COR-L47 (cell line): ENCODE measurements around the gene GRM2.

Experiments used
- DNase-seq: peaks from one replicate; lab custom pipeline; 2025; lab: John Stamatoyannopoulos, UW

GRM2 gene

DNA sequence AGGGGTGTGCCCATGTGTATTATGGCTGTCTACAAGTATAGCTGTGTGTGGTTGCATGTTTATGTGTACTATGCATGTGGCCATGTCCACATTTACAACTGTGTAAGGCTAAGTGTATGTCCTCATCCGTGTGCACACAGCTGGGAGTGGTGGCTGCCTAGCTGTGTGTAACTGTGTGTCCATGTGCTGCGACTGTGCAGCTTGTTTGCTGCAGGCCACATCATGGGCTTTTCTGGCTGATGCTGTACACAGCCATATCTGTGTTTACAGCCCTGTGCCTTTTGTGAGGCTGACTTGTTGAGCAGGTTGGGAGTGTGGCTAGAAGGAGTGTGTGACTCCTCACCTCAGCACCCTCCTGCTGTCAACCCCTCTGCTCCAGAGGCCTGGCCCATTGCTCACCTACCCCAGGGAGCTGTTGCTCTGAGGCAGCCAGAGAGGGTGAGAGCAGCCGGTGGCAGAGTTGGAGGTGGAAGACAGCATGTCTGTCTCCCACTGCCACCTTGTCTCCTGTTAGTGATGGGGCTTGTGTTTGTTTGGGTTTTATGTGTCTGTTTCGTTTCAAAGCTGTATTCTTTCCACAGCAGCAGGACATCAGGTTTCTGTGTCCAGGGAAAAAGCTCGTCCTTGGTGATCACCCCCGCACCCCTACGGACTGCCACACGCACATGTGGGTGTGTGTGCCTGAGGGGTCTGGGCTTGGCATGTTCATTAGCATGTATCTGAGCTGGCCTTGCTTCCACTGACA is 1.4 kb upstream of the GRM2 start:
- DNase-seq: no peak

DNA sequence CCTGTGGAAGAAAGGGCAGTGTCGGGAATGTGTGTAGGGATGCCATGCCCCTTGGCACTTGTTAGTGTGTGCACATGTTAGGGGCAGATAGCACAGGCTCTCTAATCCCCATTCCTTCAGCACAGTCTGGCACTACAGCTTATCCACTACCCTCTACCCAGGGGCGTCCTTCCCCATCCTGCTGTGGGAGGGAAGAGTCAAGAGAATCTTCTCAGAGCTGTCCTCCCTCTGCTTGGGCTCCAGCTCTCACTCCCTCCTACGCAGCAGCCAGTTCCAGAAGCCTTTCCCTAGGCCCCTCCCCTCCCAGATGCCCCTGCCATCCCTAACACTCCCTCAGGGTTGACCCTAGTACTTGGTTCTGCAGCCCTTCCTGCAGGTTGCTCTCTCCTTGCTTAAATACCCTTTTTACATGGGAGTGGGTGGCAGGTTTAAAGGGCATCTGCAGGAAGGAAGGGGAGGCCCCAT is 815 bp upstream of the GRM2 start:
- no peak for DNase-seq

DNA sequence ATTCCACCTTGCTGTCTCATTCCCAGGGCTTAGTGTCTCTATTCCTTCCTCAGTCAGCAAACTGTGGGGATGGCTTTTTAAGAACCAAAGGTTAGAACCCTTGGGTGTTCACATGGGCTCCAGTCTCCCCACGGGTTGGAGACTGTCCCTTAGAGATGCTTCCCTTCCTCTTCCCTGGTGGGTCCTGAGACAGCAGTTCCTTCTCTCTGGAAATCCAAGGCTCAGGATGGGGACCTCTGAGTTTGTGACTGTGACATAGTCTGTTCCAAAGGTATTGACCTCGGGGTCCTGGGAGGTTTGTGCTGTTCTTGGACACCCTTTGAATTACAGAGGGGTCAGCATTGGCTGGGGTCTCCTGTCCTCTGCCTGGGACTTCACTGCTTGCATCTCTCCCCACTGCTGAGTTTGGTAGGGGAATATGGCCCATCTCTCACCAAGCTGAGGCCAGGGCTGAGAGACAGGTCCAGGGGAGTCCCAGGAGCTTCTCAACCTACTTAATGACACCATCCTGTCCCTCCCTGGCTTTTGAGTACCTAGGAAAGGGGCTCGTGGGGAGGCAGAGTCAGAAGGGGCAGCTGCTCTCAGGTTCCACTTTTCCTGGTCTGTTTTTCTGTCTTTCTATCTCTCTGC is 1.5 kb downstream of the GRM2 start:
- DNase-seq: no peak

DNA sequence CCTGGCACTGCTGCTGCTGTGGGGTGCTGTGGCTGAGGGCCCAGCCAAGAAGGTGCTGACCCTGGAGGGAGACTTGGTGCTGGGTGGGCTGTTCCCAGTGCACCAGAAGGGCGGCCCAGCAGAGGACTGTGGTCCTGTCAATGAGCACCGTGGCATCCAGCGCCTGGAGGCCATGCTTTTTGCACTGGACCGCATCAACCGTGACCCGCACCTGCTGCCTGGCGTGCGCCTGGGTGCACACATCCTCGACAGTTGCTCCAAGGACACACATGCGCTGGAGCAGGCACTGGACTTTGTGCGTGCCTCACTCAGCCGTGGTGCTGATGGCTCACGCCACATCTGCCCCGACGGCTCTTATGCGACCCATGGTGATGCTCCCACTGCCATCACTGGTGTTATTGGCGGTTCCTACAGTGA is 2.1 kb downstream of the GRM2 start:
- no peak for DNase-seq

DNA sequence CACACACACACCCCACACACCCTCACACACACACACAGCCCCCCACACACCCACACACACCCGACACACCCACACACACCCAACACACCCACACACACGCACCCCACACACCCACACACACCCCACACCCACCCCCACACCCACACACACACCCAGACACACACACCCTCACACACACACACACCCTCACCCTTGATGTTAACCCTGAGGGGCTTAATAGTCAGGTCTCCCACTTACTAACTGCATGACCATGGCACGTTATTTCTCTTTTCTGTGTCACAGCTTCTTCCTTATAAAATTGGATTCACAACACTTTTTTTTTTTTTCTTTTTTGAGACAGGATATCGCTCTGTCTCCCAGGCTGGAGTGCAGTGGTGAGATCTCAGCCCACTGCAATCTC is 2.8 kb downstream of the GRM2 start:
- no peak for DNase-seq

DNA sequence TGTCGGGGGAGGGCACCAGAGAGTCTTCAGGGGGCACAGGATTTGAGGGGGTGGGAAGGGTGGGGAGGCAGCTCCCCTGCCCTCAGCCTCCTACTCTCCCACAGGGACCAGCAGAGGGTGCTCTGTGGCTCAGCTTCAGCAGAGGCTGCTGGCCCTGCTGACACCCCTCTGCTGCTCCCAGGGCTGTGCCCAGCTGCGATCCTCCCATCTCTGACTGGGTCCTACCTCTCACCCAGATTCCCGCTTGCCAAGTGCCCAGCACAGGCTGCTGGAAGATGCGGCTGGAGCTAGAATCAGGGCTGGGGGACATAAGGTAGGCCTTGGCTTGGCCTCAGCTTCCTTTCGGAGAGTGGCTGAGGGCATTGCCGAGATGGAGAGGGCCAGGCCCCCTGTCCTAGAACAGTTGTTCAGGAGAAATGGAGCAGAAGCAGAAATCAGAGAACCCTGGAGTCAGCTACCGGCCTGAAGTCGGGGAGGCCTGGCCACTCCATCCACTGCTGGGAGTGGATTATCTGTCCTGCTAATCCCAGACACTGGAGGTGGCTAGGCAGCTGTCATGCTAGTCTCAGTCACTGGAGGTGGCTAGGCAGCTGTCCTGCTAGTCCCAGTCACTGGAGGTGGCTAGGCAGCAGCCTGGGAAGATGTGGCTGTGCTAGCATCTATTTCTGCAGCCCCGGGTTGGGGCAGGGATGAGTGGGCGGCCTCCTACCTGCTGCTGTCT is 3.9 kb downstream of the GRM2 start:
- no peak for DNase-seq

DNA sequence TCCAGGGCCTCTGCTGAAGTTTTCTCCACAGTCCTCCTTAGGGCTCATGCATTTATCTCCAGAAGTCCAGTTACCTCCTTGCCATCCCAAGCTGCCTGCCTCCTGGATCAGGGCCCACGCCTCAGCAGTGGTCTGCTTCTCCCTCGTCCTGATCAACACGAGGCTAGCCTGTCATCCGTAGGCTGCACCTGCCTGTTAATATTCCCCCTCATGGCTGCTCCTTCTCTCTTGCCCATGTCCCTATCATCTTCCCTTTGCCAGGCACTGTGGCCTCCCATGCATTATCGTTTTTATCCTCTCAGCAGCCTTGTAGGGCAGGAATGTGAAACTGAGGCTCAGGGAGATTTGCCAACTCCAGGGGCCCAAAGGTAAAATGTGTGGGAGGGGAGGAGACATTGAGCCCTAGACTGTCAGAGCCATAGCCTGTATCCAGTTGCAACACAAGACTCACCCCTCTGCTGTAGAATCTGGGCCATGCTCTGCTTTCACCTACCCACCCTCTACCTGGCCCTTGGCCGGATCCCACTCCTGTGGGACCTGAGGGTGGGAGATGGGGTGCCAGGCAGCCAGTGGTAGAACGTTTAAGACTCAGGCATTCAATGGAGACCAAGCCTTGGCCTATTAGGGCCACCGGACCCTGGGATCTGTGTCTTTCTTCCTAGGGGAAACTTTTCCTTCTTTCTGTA is 4.6 kb downstream of the GRM2 start:
- DNase-seq: no peak

DNA sequence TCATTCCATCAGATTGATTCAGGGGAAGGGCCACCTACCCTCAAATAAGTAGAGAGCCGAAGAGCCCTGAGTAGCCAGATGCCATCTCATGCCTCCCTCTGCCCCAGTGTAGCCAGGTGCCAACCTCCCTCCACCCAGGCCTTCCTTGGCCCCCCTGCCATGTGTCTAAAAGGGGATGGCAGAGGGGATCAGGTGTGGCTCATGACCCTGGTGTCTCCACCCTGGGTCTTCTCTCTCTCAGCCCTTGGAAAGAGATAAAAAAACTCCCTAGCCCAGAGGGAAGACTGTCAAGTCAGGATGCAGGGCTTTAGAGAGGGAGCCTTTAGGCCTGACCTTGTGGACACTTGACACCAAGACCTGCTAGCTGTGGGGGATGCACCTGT is 5.2 kb downstream of the GRM2 start:
- no peak for DNase-seq

DNA sequence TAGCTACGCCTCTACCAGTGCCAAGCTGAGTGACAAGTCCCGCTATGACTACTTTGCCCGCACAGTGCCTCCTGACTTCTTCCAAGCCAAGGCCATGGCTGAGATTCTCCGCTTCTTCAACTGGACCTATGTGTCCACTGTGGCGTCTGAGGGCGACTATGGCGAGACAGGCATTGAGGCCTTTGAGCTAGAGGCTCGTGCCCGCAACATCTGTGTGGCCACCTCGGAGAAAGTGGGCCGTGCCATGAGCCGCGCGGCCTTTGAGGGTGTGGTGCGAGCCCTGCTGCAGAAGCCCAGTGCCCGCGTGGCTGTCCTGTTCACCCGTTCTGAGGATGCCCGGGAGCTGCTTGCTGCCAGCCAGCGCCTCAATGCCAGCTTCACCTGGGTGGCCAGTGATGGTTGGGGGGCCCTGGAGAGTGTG is 5.7 kb downstream of the GRM2 start:
- DNase-seq: no peak

DNA sequence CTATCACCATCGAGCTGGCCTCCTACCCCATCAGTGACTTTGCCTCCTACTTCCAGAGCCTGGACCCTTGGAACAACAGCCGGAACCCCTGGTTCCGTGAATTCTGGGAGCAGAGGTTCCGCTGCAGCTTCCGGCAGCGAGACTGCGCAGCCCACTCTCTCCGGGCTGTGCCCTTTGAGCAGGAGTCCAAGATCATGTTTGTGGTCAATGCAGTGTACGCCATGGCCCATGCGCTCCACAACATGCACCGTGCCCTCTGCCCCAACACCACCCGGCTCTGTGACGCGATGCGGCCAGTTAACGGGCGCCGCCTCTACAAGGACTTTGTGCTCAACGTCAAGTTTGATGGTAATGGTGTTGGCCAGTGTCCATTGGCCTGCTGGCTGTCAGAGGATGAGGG is 6.1 kb downstream of the GRM2 start:
- no peak for DNase-seq

DNA sequence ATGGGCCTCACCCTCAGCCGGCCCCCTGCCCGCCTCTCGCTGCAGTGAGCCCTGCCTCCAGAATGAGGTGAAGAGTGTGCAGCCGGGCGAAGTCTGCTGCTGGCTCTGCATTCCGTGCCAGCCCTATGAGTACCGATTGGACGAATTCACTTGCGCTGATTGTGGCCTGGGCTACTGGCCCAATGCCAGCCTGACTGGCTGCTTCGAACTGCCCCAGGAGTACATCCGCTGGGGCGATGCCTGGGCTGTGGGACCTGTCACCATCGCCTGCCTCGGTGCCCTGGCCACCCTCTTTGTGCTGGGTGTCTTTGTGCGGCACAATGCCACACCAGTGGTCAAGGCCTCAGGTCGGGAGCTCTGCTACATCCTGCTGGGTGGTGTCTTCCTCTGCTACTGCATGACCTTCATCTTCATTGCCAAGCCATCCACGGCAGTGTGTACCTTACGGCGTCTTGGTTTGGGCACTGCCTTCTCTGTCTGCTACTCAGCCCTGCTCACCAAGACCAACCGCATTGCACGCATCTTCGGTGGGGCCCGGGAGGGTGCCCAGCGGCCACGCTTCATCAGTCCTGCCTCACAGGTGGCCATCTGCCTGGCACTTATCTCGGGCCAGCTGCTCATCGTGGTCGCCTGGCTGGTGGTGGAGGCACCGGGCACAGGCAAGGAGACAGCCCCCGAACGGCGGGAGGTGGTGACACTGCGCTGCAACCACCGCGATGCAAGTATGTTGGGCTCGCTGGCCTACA is 8.5 kb downstream of the GRM2 start:
- DNase-seq: no peak

DNA sequence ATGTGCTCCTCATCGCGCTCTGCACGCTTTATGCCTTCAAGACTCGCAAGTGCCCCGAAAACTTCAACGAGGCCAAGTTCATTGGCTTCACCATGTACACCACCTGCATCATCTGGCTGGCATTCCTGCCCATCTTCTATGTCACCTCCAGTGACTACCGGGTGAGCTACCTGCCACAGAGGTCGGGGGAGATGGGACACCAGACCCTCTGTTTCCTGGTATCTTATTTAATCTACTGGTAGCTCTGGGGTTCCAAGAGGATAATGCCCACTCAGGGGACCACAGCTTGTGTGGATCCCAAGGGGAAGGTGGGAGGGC is 9.1 kb downstream of the GRM2 start:
- no peak for DNase-seq

DNA sequence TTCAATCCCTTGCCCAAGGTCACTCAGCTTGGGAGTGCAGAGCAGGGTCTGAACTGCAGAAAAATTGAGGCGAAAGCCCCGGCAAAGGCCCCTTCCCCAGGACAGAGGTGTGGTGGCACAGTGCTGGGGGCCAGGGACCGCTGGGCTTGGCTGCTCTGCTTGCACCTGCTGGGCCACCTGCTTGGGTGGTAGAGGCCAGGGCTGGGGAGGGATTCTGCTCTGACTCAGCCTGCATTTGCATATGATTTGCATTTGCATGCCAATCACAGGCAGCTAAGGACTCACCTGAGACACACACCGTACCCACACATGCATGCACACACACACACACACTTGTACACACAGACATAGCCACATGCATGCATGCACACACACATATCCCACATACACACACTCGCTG is 9.9 kb downstream of the GRM2 start:
- DNase-seq: no peak

DNA sequence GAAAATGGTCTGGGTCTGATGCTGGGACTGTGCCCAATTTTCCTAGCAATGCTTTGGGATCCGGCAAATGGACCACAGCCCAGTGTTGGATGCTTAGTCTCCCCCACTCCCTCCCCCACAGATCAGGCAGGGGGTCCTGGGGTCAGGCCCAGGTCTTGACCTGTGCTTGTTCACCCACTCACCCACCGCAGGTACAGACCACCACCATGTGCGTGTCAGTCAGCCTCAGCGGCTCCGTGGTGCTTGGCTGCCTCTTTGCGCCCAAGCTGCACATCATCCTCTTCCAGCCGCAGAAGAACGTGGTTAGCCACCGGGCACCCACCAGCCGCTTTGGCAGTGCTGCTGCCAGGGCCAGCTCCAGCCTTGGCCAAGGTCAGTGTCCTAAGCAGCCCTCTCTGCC is 10.6 kb downstream of the GRM2 start:
- DNase-seq: no peak

DNA sequence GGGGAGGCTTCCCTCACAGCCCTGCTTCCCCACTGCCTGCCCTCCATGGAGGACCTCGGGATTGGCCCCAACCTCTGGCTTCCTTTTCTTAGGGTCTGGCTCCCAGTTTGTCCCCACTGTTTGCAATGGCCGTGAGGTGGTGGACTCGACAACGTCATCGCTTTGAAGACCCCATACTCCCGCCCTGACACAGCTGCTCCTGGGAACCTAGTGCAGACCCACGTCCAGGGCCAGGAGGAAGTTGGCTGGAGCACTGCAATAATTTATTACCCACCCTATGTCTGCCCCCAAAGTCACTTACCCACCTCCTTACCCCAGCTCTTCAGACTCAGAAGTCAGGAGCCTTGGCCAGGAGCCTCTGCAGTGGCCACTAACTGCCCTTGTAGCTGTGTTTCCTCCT is 11.1 kb downstream of the GRM2 start:
- no peak for DNase-seq

DNA sequence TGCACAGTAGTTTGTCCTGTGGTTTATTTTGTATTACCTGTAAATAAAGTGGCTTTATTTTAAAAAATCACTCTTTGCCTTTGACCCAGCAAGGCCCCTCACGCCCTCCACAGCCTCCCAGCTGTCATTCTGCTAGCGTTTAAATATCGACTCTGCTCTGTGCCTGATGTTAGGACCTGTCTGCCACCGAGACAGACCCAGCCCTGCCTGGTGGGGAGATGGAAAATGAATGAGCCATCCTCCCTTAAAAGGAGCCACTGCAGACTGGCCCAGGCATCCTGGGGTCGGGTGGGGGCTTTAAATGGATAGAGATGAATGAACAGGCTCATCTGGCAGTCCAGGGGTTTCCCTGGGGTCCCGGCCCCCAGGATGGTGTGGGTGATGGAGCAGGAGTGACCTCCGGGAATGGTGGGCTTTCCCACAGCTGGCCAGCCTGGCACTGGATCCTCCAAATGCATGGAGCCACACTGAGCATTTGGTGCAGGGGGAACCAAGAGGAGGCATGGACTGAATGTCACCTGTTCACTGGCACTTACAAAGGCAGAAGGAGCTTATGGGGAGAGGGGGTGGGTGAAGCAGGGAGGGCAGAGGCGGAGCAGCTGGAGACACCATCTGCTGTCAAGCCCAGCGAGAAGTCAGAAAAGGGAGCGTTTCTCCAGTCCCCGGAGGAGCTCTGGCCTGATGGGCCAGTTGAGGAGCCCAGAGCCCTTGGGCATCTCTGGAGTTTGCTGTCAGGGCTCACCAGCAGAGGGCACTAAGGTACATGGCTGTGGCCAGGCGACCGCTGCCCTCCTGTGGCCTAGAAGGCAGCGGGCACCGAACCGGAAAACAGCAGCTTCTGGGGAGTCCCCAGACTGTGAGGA is 11.9 kb downstream of the GRM2 start:
- DNase-seq: peak; percentile 63

DNA sequence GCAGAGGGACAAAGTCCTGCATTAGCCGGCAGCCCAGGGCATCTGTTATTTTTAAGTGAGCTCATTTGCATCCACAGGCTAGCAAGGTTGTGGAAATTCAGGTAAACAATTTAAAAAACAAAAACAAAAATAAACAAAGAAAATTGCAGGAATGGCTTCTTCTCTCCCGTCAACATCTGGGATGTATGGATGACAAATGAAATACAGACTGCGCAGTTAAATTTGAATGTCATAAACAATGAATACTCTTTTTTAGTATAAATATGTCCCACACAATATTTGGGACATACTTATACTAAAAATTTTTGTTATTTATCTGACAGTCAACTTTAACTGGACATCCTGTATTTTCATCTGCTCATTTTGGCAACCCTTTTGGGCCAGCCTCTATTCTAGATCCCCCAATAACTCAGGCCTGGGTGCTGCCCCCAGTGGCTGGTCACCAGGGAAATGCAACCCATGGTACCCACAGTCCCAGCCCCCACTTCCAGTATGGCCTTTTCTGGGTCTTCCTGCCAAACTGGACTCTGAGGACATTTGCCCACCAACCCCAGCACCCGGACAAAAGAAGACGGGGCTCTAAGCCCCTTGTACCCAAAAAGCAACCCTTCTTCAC is 12.7 kb downstream of the GRM2 start:
- no peak for DNase-seq

DNA sequence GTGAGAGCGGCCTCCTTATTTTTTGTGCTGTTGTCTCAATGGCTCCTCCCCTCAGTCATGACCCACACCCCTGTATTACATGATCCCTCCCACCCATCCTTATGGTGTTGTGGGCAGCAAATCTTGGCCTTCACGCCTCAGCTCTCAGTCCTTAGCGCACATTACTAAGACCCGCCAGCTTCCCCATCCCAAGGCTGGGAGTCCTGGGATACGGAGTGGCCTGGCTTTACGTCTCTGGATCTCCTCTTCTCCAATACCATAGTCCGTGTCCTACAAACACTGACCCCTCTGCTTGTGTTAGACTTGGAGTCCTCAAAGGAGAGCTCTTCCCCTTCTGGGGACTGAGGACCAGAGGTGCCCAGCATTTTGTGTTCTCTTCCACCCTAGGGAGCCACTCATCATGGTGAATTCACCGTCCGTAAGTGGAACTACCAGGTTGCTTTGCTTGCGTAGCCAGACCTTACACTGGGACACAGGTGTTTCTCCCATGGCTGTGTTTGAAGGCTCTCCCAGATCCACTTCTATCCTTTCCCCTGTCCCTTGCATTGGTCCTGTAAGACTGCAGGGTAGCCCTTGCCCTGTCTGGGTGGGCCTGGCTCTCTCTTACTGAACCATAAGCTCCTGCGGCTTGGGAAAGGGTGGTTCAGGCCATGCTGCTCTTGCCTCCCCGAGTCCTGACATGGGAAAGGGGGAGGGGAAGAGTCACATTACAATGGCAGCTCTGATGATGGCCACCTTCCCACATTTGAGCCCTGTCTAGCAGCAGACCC is 13.6 kb downstream of the GRM2 start:
- no peak for DNase-seq

DNA sequence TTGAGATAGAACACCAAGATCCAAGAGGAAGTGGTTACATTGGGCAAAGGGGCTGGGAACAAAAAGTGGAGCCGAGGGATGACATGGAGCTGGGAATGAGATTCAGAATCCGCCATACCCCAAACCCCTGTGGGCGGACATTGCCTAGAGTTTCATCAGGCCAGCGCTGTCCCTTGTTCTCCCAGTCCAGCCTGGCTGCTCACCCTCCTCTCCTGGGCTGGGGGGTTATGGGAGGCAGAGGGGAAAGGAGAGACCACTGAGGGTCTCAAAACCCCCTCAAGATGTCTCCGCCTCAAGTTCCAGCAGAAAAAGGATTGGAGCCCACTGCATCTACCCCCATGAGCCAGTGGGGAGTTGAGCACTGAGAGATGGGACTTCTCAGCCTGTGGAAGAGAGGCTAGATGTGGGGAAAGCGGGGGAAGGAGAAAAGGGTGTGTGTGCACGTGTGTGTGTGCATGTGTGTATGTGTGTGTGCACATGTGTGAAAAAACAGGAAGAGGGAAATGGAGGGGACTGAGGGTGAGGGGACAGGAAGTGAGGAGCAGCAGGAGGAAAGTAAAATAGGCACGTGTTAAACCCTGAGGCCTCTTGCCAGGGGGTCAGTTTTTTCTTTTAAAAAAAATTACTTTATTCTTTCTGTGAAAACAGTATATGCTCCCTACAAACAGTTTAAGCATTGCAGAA is 14.3 kb downstream of the GRM2 start:
- no peak for DNase-seq
